CD14-positive monocyte (primary cell): ENCODE data around the gene THSD7A. TPM values are rescaled to one million over a fixed set of nuclear protein-coding genes. Genes with fewer than 3 reads are reported as not detected.

Experiments
- DNase-seq, 3 donors: peaks; one replicate each; pipeline ENCODE4 v3.0.0-alpha.2; 2011 to 2022
- H2AFZ ChIP-seq: 2 replicates; pipeline ENCODE4 v1.6.0; 2012; ENCODE audit warnings: mild to moderate bottlenecking, low read depth, low read length, inconsistent platforms; ENCODE audit not compliant: insufficient read depth, poor library complexity, severe bottlenecking
- H3K27ac ChIP-seq, 2 donors: 1 replicate in 1 of 2; 2 replicates in 1 of 2; pipeline ENCODE4 v1.5.1; 2012 to 2013; ENCODE audit warnings: low read length in 2 of 2, control low read depth in 1 of 2, inconsistent platforms in 1 of 2, low read depth in 1 of 2, mild to moderate bottlenecking in 1 of 2
- H3K27me3 ChIP-seq, 2 donors: one replicate each; pipeline versions ENCODE4 v1.6.0 to v1.6.1; 2011 to 2013; ENCODE audit warnings: low read length in 2 of 2; ENCODE audit not compliant: control insufficient read depth in 2 of 2, insufficient read depth in 2 of 2
- H3K36me3 ChIP-seq, 2 donors: replicated peaks in 1 of 2; 1 replicate in 1 of 2; 2 replicates in 1 of 2; pipeline versions ENCODE4 v1.5.1 to v1.6.1; 2012 to 2013; ENCODE audit warnings: low read length in 2 of 2, control low read depth in 1 of 2, inconsistent platforms in 1 of 2, mild to moderate bottlenecking in 1 of 2; ENCODE audit not compliant: insufficient read depth in 2 of 2, control insufficient read depth in 1 of 2
- H3K4me1 ChIP-seq, 2 donors: 1 replicate in 1 of 2; 2 replicates in 1 of 2; pipeline versions ENCODE4 v1.5.1 to v1.6.1; 2012 to 2013; ENCODE audit warnings: low read length in 2 of 2, control low read depth in 1 of 2, inconsistent platforms in 1 of 2, mild to moderate bottlenecking in 1 of 2, moderate library complexity in 1 of 2; ENCODE audit not compliant: insufficient read depth in 2 of 2, control insufficient read depth in 1 of 2
- H3K4me2 ChIP-seq: replicated peaks from 2 replicates; pipeline ENCODE3; 2012; ENCODE audit warnings: low read length, moderate library complexity, mild to moderate bottlenecking; ENCODE audit not compliant: poor library complexity, severe bottlenecking; ENCODE audit errors: extremely low read depth
- H3K4me3 ChIP-seq, 3 experiments: fragments of 200-600 bp in 1 of 3; sonication (generic) in 1 of 3; replicated peaks in 1 of 3; 1 replicate in 2 of 3; 2 replicates in 1 of 3; pipeline ENCODE4 v1.5.1; 2011 to 2013; ENCODE audit warnings: low read length in 3 of 3, mild to moderate bottlenecking in 3 of 3, control low read depth in 2 of 3, low read depth in 2 of 3, inconsistent platforms in 1 of 3, moderate library complexity in 1 of 3
- H3K79me2 ChIP-seq: 2 replicates; pipeline ENCODE4 v1.6.0; 2012; ENCODE audit warnings: mild to moderate bottlenecking, control low read depth, inconsistent platforms, low read length, moderate library complexity; ENCODE audit not compliant: insufficient read depth
- H3K9ac ChIP-seq: 2 replicates; pipeline ENCODE4 v1.6.0; 2017; ENCODE audit warnings: low read length, mild to moderate bottlenecking; ENCODE audit not compliant: insufficient read depth, poor library complexity, severe bottlenecking
- H3K9me3 ChIP-seq, 2 donors: replicated peaks in 1 of 2; 1 replicate in 1 of 2; 2 replicates in 1 of 2; pipeline versions ENCODE4 v1.5.1 to v1.6.1; 2012 to 2013; ENCODE audit warnings: low read length in 2 of 2, control low read depth in 1 of 2; ENCODE audit not compliant: control insufficient read depth in 1 of 2, insufficient read depth in 1 of 2
- H4K20me1 ChIP-seq: 2 replicates; pipeline ENCODE4 v1.6.0; 2012; ENCODE audit warnings: mild to moderate bottlenecking, low read length, control low read depth, moderate library complexity; ENCODE audit not compliant: insufficient read depth
- H3K27ac Mint-ChIP-seq, 7 donors: one replicate each; pipeline ENCODE4 v1.8.0; 2020; ENCODE audit warnings: mild to moderate bottlenecking in 7 of 7, mixed read lengths in 7 of 7, moderate library complexity in 6 of 7, inconsistent platforms in 2 of 7
- H3K27me3 Mint-ChIP-seq, 3 donors: one replicate each; pipeline ENCODE4 v1.8.0; 2021 to 2022; ENCODE audit warnings: low read depth in 3 of 3, mild to moderate bottlenecking in 3 of 3, mixed read lengths in 3 of 3, moderate library complexity in 3 of 3, inconsistent platforms in 1 of 3
- H3K36me3 Mint-ChIP-seq, 2 donors: one replicate each; pipeline ENCODE4 v1.8.0; 2020; ENCODE audit warnings: mixed read lengths in 2 of 2, inconsistent platforms in 1 of 2, mild to moderate bottlenecking in 1 of 2
- H3K4me1 Mint-ChIP-seq: one replicate; pipeline ENCODE4 v1.8.0; 2020; ENCODE audit warnings: mild to moderate bottlenecking, mixed read lengths
- H3K4me3 Mint-ChIP-seq, 2 donors: one replicate each; pipeline ENCODE4 v1.8.0; 2020; ENCODE audit warnings: mild to moderate bottlenecking in 2 of 2, mixed read lengths in 2 of 2, moderate library complexity in 1 of 2
- H3K9me3 Mint-ChIP-seq, 7 donors: one replicate each; pipeline ENCODE4 v1.8.0; 2020 to 2022; ENCODE audit warnings: mixed read lengths in 7 of 7, mild to moderate bottlenecking in 6 of 7, moderate library complexity in 6 of 7, inconsistent platforms in 2 of 7
- CTCF ChIP-seq: fragments of 200-600 bp; IDR thresholded peaks from one replicate; pipeline ENCODE4 v1.8.0; 2022; ENCODE audit warnings: antibody characterized with exemption, mild to moderate bottlenecking
- WGBS: methylation state at CpG from one replicate; pipeline ENCODE4 v1.1.5; 2013; ENCODE audit warnings: missing lambda C conversion rate; ENCODE audit not compliant: insufficient coverage; 5-methylcytosine and 5-hydroxymethylcytosine counted together
- intact Hi-C, 2 donors: fragments of 100-400 bp; cut with micrococcal nuclease; formaldehyde crosslinking; loops; one replicate each; pipeline versions ENCODE4 v1.15.0 to v1.15.1; 2023
- polyA plus RNA-seq, 3 donors: library from polyadenylated mRNA; depleted of rRNA in 1 of 3; unstranded in 2 of 3; stranded (reverse) in 1 of 3; fragments of 300-500 nt in 2 of 3; fragments of >200 nt in 1 of 3; fragmentation: Illumina TruSeq in 2 of 3; gene quantifications; 1 replicate in 2 of 3; 2 replicates in 1 of 3; pipeline ENCODE4 v1.2.3, GENCODE V29; 2012 to 2021

THSD7A gene
- polyA plus RNA-seq, 3 donors, result under 0.01 TPM; not detected in 2

DNA sequence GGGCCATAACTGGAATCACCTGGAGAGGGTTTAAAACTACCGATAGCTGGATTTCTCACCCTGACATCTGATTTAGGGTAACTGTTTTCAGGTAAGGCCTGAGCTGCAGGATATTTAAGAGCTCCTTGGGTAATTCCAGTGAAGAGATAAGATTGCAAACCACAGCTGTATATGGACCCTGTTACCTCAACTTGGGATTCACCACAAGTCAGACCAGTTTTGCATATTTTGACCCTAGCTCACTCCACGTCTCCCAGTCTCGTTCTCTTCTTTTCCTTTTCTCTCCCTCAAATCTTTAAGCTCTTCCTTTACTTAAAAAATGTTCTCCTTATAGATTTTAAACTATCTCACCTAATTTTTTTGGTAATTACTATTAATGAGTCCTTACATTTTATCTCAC lies 264.4 kb downstream of the THSD7A start:
- Mint-ChIP-seq H3K4me3 (no peak overlapping the region), H3K4me1 (no peaks in the 10 kb centered on the region), H3K27me3 (peaks cover 0 to 5% (median 2%) of the 10 kb centered on the region in 3 donors), H3K27ac (no peak overlapping the region), H3K9me3 (peaks cover 2 to 8% (median 3%) of the 10 kb centered on the region in 7 donors), H3K36me3 (no peaks in the 10 kb centered on the region)
- Histone ChIP-seq H3K4me3 (no peak overlapping the region), H3K4me1 (no peaks in the 10 kb centered on the region), H3K79me2 (no peaks in the 10 kb centered on the region), H3K36me3 (no peaks in the 10 kb centered on the region), H3K9ac (no peak overlapping the region), H3K9me3 (no peaks in the 10 kb centered on the region), H3K4me2 (no peak overlapping the region), H3K27me3 (no peaks in the 10 kb centered on the region), H2AFZ (no peak overlapping the region), H4K20me1 (no peaks in the 10 kb centered on the region), H3K27ac (no peak overlapping the region)
- DNase-seq, result no peak
- no peak for TF ChIP-seq CTCF
- WGBS, result no CpG with 5 or more reads among the region's 3 CpGs
- intact Hi-C loops, result no loop called here

DNA sequence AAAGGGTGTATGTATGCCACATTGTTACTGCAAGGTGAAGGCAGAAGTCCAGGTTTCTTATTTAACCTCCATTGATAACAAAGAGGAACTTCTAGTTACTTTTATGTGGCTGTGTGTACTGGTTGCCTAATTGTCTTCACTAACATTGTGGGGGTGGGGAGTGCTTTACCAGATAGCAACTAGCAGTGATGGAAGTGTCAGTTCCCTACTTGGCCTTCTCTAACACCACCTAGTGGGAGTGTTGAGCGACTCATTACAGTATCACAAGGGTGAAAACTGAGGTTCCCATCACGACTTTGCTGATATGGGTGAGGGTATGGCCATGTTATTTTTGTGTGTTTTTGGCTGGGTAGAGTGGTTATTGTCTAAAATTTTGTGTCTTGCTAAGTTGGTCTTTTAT lies 274.4 kb downstream of the THSD7A start:
- intact Hi-C loops, result no loop called here
- Mint-ChIP-seq H3K9me3 (peaks cover 5 to 19% (median 16%) of the 10 kb centered on the region in 7 donors), H3K27me3 (peaks cover 0 to 1% (median 0%) of the 10 kb centered on the region in 3 donors), H3K4me1 (peaks cover 6% of the 10 kb centered on the region), H3K27ac (no peak overlapping the region), H3K36me3 (no peaks in the 10 kb centered on the region), H3K4me3 (no peak overlapping the region)
- no peaks in the 10 kb centered on the region for H3K4me1 ChIP-seq
- peak; percentile 2 to 67 (median 21) for DNase-seq
- H3K79me2 ChIP-seq, result no peaks in the 10 kb centered on the region
- 67% methylated on average over 1 of the region's 2 CpGs for WGBS
- no peak overlapping the region for H3K9ac ChIP-seq
- no peaks in the 10 kb centered on the region for H4K20me1 ChIP-seq
- H3K27me3 ChIP-seq, result no peaks in the 10 kb centered on the region
- H3K9me3 ChIP-seq, result peaks cover 6 to 9% of the 10 kb centered on the region in 2 donors
- H2AFZ ChIP-seq, result no peak overlapping the region
- no peaks in the 10 kb centered on the region for H3K36me3 ChIP-seq
- no peak overlapping the region for H3K27ac ChIP-seq
- no peak overlapping the region for H3K4me2 ChIP-seq
- peak; percentile 29 for TF ChIP-seq CTCF
- no peak overlapping the region for H3K4me3 ChIP-seq
